Measurements from ENCODE around the gene PPP2R2B.

- TF ChIP-seq TARDBP (IDR thresholded peaks at IDR 0.05) (no peak), HDGF (IDR thresholded peaks at IDR 0.05; ENCODE audit: borderline replicate concordance) (no peak), ARNT (IDR thresholded peaks at IDR 0.05) (no peak), ELF4 (IDR thresholded peaks at IDR 0.05) (no peak), FOXA1 (IDR thresholded peaks at IDR 0.05) (no peak), SP1 (IDR thresholded peaks at IDR 0.05) (no peak), NFRKB (IDR thresholded peaks at IDR 0.05) (no peak)
- TF ChIP-seq, protein P1, sequence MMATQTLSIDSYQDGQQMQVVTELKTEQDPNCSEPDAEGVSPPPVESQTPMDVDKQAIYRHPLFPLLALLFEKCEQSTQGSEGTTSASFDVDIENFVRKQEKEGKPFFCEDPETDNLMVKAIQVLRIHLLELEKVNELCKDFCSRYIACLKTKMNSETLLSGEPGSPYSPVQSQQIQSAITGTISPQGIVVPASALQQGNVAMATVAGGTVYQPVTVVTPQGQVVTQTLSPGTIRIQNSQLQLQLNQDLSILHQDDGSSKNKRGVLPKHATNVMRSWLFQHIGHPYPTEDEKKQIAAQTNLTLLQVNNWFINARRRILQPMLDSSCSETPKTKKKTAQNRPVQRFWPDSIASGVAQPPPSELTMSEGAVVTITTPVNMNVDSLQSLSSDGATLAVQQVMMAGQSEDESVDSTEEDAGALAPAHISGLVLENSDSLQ (IDR thresholded peaks at IDR 0.05): no peak
These were observed 156.2 kb downstream of the PPP2R2B start for GRCh38 chr5:146722361-146722779.
